Activated CD4-positive, alpha-beta T cell treated with anti-CD3 and anti-CD28 coated beads, Interleukin-2, amount 10 ng/mL, durations not matched to agents 24 days and 14 days (primary cell): ENCODE data around the gene ACP3. TPM values are rescaled to one million over a fixed set of nuclear protein-coding genes. Genes with fewer than 3 reads are reported as not detected.
"Not testable (repeated sequence)": the region's sequence is repeated elsewhere in the genome, so short reads cannot be mapped to it uniquely, and the experiment has no call there.

Experiments used
- DNase-seq: peaks from one replicate; pipeline ENCODE4 v3.0.0; 2022
- H3K27ac Mint-ChIP-seq: one replicate; pipeline ENCODE4 v1.8.0; 2022; ENCODE audit warnings: mild to moderate bottlenecking, mixed read lengths
- H3K27me3 Mint-ChIP-seq: one replicate; pipeline ENCODE4 v1.8.0; 2022; ENCODE audit warnings: mixed read lengths
- H3K36me3 Mint-ChIP-seq: one replicate; pipeline ENCODE4 v1.8.0; 2022; ENCODE audit warnings: low read depth, mild to moderate bottlenecking, mixed read lengths
- H3K4me1 Mint-ChIP-seq: one replicate; pipeline ENCODE4 v1.8.0; 2021; ENCODE audit warnings: mixed read lengths
- H3K4me3 Mint-ChIP-seq: one replicate; pipeline ENCODE4 v1.8.0; 2022; ENCODE audit warnings: mild to moderate bottlenecking, moderate library complexity, mixed read lengths
- H3K9me3 Mint-ChIP-seq: one replicate; pipeline ENCODE4 v1.8.0; 2021; ENCODE audit warnings: mixed read lengths
- intact Hi-C: fragments of 100-400 bp; cut with micrococcal nuclease; formaldehyde crosslinking; loops from one replicate; pipeline ENCODE4 v1.15.1; 2023
- total RNA-seq: library from RNA; stranded (reverse); gene quantifications from 2 replicates; pipeline ENCODE4 v1.2.3, GENCODE V29; 2022

The ACP3 gene
- total RNA-seq, 1 donor from 2014 or later: not detected

DNA sequence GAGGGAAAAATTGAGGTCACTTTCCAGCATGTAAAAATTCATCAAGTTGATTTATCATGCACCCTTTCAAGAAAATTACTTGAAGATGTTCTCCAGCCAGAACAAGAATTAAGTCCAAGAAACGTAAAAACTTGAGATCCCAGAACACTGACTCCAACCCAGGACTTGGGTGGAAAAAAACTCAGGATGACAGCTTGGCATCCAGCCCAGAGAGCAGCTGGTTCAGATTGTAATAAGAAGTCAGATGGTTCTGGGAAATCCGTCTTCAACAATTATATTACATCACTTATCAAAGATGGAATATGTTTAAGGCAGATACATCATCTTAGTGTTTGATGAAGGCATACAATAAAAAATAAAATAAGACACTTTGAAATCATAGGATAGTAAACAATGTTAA, 77.1 kb downstream of the ACP3 start:
- H3K27me3 Mint-ChIP-seq: peaks cover 18% of the 10 kb centered on the region
- H3K4me3 Mint-ChIP-seq: no peak overlapping the region
- no peaks in the 10 kb centered on the region for H3K4me1 Mint-ChIP-seq
- no peaks in the 10 kb centered on the region for H3K9me3 Mint-ChIP-seq
- intact Hi-C loops: loop anchor here (10.0 kb wide), 1 partner anchor 140 kb away; no protein-coding TSS in a partner anchor
- no peak overlapping the region for H3K27ac Mint-ChIP-seq
- no peaks in the 10 kb centered on the region for H3K36me3 Mint-ChIP-seq
- no peak for DNase-seq

DNA sequence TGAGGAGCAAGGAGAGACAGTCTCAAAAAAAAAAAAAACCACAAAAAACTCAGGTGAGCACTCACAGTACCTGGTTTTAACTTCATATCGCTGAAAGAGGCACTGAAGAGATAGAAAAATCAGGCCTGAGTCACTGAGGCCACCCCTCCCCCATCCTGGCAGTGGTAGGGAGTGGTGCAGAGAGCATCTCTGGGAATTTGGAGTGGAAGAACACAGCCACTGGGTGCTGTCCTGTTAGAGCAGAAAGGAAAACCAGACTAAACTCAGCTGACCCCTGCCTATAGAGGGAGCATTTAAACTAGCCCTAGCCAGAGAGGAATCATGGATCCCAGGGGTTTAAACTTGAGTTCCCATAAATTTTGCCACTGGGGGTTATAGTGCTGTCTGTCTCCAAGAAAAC, 77.9 kb downstream of the ACP3 start:
- intact Hi-C loops: loop anchor here (5.0 to 10.0 kb wide), 2 partner anchors 140 to 603 kb away; no protein-coding TSS in a partner anchor
- no peak for DNase-seq

DNA sequence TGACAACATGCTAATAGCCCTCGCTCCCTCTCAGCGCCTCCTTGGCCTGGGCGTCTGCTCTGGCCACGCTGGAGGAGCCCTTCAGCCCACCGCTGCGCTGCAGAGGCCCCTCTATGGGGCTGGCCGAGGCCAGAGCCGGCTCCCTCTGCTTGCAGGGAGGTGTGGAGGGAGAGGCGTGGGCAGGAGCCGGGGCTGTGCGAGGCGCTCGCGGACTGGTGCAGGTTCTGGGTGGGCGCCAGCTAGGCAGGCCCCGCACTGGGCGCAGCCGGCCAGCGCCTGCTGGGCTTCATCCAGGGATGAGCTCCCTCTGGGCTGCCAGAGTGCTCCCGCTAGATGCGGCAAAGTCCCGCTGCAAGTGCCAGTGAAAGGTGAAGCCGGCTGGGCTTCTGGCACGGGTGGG, 79.0 kb downstream of the ACP3 start:
- Mint-ChIP-seq H3K4me1 (no peaks in the 10 kb centered on the region), H3K4me3 (no peak overlapping the region), H3K9me3 (no peaks in the 10 kb centered on the region), H3K36me3 (no peaks in the 10 kb centered on the region), H3K27me3 (peaks cover 16% of the 10 kb centered on the region), H3K27ac (no peak overlapping the region)
- intact Hi-C loops: loop anchor here (5.0 to 10.0 kb wide), 2 partner anchors 141 to 604 kb away; no protein-coding TSS in a partner anchor
- no peak for DNase-seq

More for the DNA sequence above, 77.9 kb downstream of the ACP3 start:
- H3K27ac Mint-ChIP-seq: no peak overlapping the region
- no peaks in the 10 kb centered on the region for H3K9me3 Mint-ChIP-seq
- no peak overlapping the region for H3K4me3 Mint-ChIP-seq
- peaks cover 16% of the 10 kb centered on the region for H3K27me3 Mint-ChIP-seq
- H3K4me1 Mint-ChIP-seq: no peaks in the 10 kb centered on the region
- H3K36me3 Mint-ChIP-seq: no peaks in the 10 kb centered on the region

DNA sequence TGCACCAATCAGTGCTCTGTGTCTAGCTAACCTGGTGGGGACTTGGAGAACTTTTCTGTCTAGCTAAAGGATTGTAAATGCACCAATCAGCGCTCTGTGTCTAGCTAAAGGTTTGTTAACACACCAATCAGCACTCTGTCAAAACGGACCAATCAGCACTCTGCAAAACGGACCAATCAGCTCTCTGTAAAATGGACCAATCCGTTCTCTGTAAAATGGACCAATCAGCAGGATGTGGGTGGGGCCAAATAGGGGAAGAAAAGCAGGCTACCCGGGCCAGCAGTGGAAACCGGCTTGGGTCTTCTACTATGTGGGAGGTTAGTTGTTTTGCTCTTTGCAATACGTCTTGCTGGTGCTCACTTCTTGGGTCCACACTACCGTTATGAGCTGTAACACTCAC, 79.6 kb downstream of the ACP3 start:
- intact Hi-C loops: loop anchor here (5.0 to 10.0 kb wide), 2 partner anchors 142 to 604 kb away; no protein-coding TSS in a partner anchor

DNA sequence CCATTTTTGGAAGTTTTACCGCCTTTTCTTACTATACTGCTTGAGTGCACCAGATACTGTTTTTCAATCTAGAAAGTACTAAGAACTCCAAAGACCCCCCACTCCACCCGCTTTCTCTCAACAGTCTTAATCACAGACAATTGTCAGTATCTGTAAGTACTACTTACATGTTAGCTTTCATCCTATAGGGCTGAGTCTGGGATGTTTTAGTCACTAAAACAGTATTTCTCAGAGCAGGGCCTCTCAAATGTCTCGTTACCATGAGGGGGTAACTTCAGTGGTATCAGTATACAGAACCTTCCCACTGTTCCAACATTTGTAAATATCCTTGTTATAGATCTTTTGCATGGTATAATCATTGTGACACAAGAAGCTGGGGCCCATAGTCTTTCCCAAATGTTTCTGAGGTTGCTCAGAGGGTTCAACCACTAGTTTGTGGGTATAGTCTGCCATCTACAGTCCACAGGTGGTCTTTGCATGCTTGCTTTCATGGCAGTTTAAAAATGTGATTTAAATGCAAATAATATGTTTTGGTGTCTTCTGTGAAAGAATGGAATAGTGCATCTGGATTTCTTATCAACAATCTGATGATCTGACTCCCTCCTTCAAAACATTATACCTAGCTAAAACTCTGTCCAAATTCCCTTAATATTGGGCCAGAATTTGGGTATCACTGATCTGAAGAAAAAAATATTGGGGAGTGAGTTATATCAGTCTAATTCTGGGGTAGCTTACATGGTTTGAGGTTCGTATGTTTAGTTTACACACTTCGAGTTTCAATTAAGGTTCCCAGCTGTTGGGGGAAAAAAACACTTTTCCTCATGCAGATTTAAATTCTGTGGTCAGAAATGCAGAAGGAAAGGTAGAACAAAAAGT, 82.1 kb downstream of the ACP3 start:
- intact Hi-C loops: loop anchor here (1.0 to 10.0 kb wide), 3 partner anchors 47 to 607 kb away; no protein-coding TSS in a partner anchor
- H3K9me3 Mint-ChIP-seq: no peaks in the 10 kb centered on the region
- H3K27me3 Mint-ChIP-seq: peaks cover 20% of the 10 kb centered on the region
- H3K4me1 Mint-ChIP-seq: no peaks in the 10 kb centered on the region
- peak; percentile 75 for DNase-seq
- no peaks in the 10 kb centered on the region for H3K36me3 Mint-ChIP-seq
- no peak overlapping the region for H3K4me3 Mint-ChIP-seq
- H3K27ac Mint-ChIP-seq: no peak overlapping the region

More for the DNA sequence above, 79.6 kb downstream of the ACP3 start:
- H3K4me1 Mint-ChIP-seq, H3K4me3 Mint-ChIP-seq, H3K9me3 Mint-ChIP-seq, H3K36me3 Mint-ChIP-seq, DNase-seq, H3K27ac Mint-ChIP-seq: not testable (repeated sequence)
- H3K27me3 Mint-ChIP-seq: peaks cover 16% of the 10 kb centered on the region

DNA sequence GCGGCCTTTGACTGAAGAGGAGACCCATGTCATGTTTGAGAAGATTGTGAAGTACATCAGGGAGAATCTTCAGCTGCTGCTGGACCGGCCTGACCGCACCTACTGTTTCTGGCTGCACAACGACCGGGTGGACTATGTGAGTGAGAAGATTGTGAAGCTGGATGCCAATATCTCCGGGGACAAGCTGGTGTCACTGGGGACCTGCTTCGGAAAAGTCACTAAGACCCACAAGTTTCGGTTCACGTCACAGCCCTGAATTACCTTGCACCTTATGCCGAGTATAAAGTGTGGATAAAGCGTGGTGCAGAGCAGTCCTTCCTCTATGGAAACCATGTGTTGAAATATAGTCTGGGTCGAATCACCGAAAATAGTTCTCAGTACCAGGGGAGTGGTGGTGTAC, 84.0 kb downstream of the ACP3 start:
- no peak overlapping the region for H3K4me3 Mint-ChIP-seq
- peaks cover 21% of the 10 kb centered on the region for H3K27me3 Mint-ChIP-seq
- H3K9me3 Mint-ChIP-seq: no peaks in the 10 kb centered on the region
- no peaks in the 10 kb centered on the region for H3K36me3 Mint-ChIP-seq
- no peak overlapping the region for H3K27ac Mint-ChIP-seq
- DNase-seq: no peak
- H3K4me1 Mint-ChIP-seq: no peaks in the 10 kb centered on the region
- intact Hi-C loops: no loop called here

DNA sequence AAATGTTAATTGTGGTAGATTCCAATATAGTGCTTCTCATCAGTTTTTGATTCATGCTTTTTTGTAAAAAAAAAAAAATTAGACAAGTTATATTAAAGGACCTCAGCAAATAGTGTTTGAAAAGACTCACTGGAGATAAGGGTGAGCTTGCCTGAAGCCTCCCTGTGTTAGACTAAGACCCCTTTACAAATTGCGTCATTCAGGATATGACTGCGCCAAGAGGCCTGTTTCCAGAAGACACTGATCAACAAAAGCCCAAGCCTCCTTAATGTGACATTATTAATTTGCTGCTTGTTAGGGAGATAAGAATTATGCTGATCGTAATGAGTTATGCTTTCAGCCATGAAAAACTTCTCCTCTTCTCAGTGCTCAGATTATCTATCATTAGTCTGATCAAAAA, 87.1 kb downstream of the ACP3 start:
- Mint-ChIP-seq H3K36me3 (no peaks in the 10 kb centered on the region), H3K4me1 (no peaks in the 10 kb centered on the region), H3K27me3 (peaks cover 30% of the 10 kb centered on the region), H3K27ac (no peak overlapping the region), H3K9me3 (no peaks in the 10 kb centered on the region), H3K4me3 (no peak overlapping the region)
- intact Hi-C loops: no loop called here
- DNase-seq: no peak

DNA sequence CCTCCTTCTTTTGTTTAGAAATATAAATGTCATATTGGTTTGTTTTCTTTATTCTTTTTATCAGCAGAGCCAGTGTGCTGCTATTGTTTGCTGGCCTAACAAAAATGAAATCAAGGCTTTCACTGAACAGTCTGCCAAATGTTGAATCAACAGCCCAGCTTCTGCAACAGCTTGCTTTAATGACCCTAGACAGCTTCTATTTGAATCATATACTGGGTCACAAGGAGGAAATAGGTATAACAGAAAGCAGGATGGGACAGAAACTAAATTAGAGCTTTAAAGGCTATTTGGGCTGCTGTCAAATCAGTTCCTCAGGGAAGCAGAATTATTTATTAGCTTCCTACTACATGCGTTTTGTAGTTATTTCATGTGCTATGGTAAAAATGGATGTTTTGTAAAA, 88.0 kb downstream of the ACP3 start:
- Mint-ChIP-seq H3K27ac (no peak overlapping the region), H3K4me1 (no peaks in the 10 kb centered on the region), H3K9me3 (no peaks in the 10 kb centered on the region), H3K36me3 (no peaks in the 10 kb centered on the region), H3K27me3 (peaks cover 33% of the 10 kb centered on the region), H3K4me3 (no peak overlapping the region)
- DNase-seq: no peak
- intact Hi-C loops: no loop called here

DNA sequence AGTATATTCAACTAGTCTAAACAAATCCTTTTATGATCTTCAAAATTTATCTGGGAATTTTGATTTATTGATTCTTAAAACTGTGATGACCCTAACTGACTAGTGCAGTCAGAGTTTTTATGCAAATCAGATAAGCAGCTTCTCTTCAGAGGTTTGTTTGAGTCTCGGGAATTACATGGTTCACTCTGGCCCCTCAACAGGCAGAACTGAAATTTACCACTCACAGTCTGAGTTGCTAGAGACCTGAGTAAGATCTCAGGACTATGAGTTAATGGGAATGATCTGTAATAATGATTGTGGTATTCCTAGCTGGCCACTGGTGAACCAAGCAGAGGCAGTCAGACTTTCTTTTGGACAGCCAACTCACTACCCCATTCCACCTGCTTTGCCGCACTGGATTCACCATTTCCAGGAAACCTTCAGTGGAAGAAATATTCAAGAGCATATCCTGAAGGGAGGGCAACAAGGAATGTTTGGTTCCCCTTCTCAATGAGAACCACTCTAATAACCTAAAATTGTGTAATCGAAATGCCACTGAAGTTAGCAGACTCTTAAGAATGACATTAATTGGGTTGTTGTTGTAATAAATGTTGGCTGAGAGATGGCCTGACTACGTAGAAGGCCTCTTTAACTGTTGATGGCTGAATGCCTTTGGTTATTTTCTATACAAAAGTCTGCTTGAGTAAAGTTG, 88.5 kb downstream of the ACP3 start:
- no peaks in the 10 kb centered on the region for H3K36me3 Mint-ChIP-seq
- intact Hi-C loops: no loop called here
- H3K27me3 Mint-ChIP-seq: peaks cover 35% of the 10 kb centered on the region
- H3K9me3 Mint-ChIP-seq: no peaks in the 10 kb centered on the region
- no peak overlapping the region for H3K4me3 Mint-ChIP-seq
- no peak overlapping the region for H3K27ac Mint-ChIP-seq
- DNase-seq: no peak
- H3K4me1 Mint-ChIP-seq: no peaks in the 10 kb centered on the region

DNA sequence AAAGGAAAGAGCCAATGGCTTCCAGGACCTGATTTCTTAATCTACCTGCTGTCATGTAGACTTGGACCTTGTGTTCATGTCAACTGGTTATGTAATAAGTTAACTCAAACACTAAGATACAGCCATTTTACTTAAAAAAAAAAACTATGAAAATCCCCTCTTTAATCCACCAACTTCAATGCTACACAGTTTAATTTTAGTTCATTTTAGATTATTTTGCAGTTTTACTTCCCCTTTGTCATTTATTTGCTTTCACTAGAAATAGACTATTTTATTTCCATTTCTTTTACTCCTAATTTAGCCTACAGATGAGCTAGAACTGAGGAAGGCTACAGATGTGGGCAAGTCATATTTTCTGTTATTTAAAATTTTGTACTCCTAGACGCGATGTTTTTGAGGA, 89.4 kb downstream of the ACP3 start:
- intact Hi-C loops: no loop called here
- no peaks in the 10 kb centered on the region for H3K4me1 Mint-ChIP-seq
- H3K4me3 Mint-ChIP-seq: no peak overlapping the region
- H3K27me3 Mint-ChIP-seq: peaks cover 40% of the 10 kb centered on the region
- no peak overlapping the region for H3K27ac Mint-ChIP-seq
- H3K9me3 Mint-ChIP-seq: no peaks in the 10 kb centered on the region
- H3K36me3 Mint-ChIP-seq: no peaks in the 10 kb centered on the region
- no peak for DNase-seq

DNA sequence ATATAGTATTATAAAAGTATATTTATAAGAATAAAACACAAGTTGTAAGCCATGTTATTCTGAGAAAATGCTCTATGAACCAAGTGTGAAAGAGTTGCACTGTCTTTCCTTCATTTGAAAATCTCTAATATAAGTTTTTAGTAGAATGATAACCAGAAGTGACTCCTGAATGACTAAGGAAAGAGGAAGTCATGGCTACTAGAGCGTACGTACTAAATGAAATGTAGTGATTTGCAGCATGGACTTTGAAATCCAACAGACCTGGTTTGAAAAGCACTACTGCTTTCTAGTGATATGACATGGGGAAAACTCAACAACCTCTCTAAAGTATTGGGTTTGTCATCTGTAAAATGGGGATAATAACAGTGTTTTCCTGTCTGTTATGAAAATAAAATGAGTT, 89.8 kb downstream of the ACP3 start:
- no peaks in the 10 kb centered on the region for H3K4me1 Mint-ChIP-seq
- no peaks in the 10 kb centered on the region for H3K36me3 Mint-ChIP-seq
- no peaks in the 10 kb centered on the region for H3K9me3 Mint-ChIP-seq
- peaks cover 42% of the 10 kb centered on the region for H3K27me3 Mint-ChIP-seq
- no peak overlapping the region for H3K4me3 Mint-ChIP-seq
- no peak for DNase-seq
- intact Hi-C loops: no loop called here
- H3K27ac Mint-ChIP-seq: no peak overlapping the region

Other genes starting within 250 kb of the ACP3 start
- gene DNAJC13, start 100.1 kb downstream of the ACP3 start, total RNA-seq: 33.6 and 34.0 TPM in 2 replicates